Osteocyte (in vitro differentiated cells): Measurements from ENCODE around the gene ZNF462. TPM values are rescaled to one million over a fixed set of nuclear protein-coding genes. Genes with fewer than 3 reads are reported as not detected.
"Not testable (repeated sequence)": the region's sequence is repeated elsewhere in the genome, so short reads cannot be mapped to it uniquely, and the experiment has no call there.

Source experiments
- DNase-seq: peaks from one replicate; pipeline ENCODE4 v3.0.0; 2021; ENCODE audit warnings: mixed read lengths; ENCODE audit not compliant: unreplicated experiment; ENCODE audit errors: extremely low spot score
- H3K27ac Mint-ChIP-seq: one replicate; pipeline ENCODE4 v1.8.0; 2021; ENCODE audit warnings: mild to moderate bottlenecking, mixed read lengths; ENCODE audit not compliant: unreplicated experiment
- H3K27me3 Mint-ChIP-seq: one replicate; pipeline ENCODE4 v1.8.0; 2021; ENCODE audit warnings: mixed read lengths; ENCODE audit not compliant: unreplicated experiment
- H3K36me3 Mint-ChIP-seq: one replicate; pipeline ENCODE4 v1.8.0; 2021; ENCODE audit warnings: mixed read lengths; ENCODE audit not compliant: unreplicated experiment
- H3K4me1 Mint-ChIP-seq: one replicate; pipeline ENCODE4 v1.8.0; 2021; ENCODE audit warnings: mixed read lengths; ENCODE audit not compliant: unreplicated experiment
- H3K4me3 Mint-ChIP-seq: one replicate; pipeline ENCODE4 v1.8.0; 2021; ENCODE audit warnings: mild to moderate bottlenecking, moderate library complexity, mixed read lengths; ENCODE audit not compliant: unreplicated experiment
- H3K9me3 Mint-ChIP-seq: one replicate; pipeline ENCODE4 v1.8.0; 2021; ENCODE audit warnings: mixed read lengths; ENCODE audit not compliant: unreplicated experiment
- CTCF ChIP-seq: fragments of 200-600 bp; sonication (generic); IDR thresholded peaks from 2 replicates; pipeline ENCODE4 v1.5.0; 2021; ENCODE audit warnings: antibody characterized with exemption, mild to moderate bottlenecking, moderate library complexity
- total RNA-seq: library from RNA; stranded (reverse); gene quantifications from 2 replicates; pipeline ENCODE4 v1.2.1, GENCODE V29; 2021

Gene ZNF462
- total RNA-seq, 1 donor from 2014 or later, result 55.0 TPM

DNA sequence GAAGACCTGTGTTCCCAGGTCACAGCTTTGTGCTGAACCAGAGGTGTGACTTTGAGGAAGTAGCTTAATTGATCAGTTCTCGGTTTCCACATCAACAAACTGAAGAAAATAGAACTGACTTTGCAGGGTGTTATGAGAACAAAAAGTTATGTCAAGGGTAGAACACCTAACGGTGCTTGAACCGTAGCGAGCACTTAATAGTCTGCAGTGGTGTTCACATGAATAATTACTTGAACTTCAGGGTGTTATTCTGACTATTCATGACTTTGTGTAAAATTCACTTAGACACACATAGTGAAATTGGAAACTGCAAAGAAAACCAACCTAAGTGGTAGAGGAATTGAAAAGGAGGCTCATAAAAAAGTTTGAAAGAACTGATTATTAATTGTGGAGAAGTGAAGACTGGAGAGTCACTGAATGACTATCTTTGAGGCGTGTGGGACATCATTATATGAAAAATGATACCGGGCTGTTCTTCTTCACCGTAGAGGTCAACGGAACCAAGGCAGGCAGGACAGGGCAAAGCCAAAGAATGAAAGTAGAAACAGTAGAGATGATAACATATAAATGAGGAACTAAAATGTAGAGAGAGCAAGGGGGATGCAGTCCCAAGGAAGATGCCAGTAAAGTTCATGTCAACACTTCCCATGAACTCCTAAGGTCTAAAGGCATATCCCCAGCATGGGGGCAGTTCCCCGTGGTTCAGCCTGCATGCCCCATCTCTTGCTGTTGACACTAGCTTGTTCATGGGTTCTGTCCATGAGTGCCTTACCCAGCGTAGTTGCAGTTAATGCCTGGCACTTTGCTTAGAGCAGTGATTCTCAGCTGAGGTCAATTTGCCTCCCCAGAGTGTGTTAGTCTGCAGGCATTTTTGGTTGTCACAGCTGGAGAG lies 118.7 kb downstream of the ZNF462 start:
- Mint-ChIP-seq H3K27me3 (no peaks in the 10 kb centered on the region), H3K4me3 (no peak overlapping the region), H3K4me1 (peaks cover 7% of the 10 kb centered on the region), H3K27ac (no peak overlapping the region), H3K9me3 (no peaks in the 10 kb centered on the region), H3K36me3 (peaks cover 67% of the 10 kb centered on the region)
- no peak for TF ChIP-seq CTCF
- no peak for DNase-seq

DNA sequence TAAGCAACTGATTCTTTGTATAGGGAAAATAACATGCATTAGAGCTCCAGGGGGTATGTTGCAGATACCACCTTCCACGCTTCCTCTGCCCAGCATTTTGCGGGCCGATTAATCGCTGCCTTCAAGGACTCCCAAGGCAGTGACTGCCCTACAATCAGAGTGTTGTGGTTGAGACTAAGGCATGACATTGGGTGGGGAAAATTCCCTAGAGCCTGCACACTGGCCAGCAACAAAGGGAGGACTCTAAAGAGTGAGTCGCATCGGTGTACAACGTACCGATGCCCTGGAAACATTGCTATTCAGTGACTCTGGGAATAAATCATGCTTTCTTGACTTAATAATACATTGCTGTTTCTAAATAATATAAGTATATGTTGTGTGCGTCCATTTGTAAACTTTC lies 119.7 kb downstream of the ZNF462 start:
- no peak for TF ChIP-seq CTCF
- Mint-ChIP-seq H3K36me3 (peaks cover 66% of the 10 kb centered on the region), H3K9me3 (no peaks in the 10 kb centered on the region), H3K4me1 (peaks cover 7% of the 10 kb centered on the region), H3K27ac (no peak overlapping the region), H3K27me3 (no peaks in the 10 kb centered on the region), H3K4me3 (no peak overlapping the region)
- DNase-seq, result no peak

- Mint-ChIP-seq H3K27ac (no peak overlapping the region), H3K27me3 (no peaks in the 10 kb centered on the region), H3K4me1 (peaks cover 7% of the 10 kb centered on the region), H3K4me3 (no peak overlapping the region), H3K36me3 (peaks cover 67% of the 10 kb centered on the region), H3K9me3 (peaks cover 4% of the 10 kb centered on the region)
- no peak for TF ChIP-seq CTCF
- DNase-seq, result no peak
These were observed 120.4 kb downstream of the ZNF462 start for GRCh38 chr9:106983346-106983745.

DNA sequence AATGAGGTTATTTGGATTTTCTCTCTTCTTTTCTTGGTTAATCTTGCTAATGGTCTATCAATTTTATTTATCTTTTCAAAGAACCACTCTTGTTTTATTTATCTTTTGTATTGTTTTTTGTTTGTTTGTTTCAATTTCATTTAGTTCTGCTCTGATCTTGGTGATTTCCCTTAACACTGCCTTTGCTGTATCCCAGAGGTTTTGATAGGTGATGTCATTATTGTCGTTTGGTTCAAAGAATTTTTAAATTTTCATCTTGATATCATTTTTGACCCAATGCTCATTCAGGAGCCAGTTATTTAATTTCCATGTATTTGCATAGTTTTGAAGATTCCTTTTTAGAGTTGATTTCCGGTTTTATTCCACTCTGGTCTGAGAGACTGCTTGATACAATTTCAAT lies 126.9 kb downstream of the ZNF462 start:
- H3K27ac Mint-ChIP-seq, H3K4me1 Mint-ChIP-seq, H3K27me3 Mint-ChIP-seq, H3K4me3 Mint-ChIP-seq, DNase-seq: not testable (repeated sequence)
- Mint-ChIP-seq H3K36me3 (peaks cover 68% of the 10 kb centered on the region), H3K9me3 (peaks cover 12% of the 10 kb centered on the region)

DNA sequence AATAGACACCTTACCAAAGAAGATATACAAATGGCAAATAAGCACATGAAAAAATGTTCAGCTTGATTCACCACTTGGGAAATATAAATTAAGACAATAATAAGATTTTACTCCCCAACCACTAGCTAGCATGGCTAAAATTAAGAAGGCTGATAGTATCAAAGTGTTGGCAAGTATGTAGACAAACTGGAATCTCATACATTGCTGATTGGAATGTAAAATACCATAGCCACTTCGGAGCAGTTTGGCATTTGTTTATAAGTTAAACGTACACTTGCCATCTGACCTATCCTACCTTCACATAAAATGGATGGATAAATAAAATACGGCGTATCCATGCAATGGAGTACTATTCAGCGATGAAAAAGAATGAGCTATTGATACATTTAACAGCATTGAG lies 129.2 kb downstream of the ZNF462 start:
- Mint-ChIP-seq H3K4me3 (no peak overlapping the region), H3K4me1 (no peaks in the 10 kb centered on the region), H3K36me3 (peaks cover 64% of the 10 kb centered on the region), H3K27me3 (no peaks in the 10 kb centered on the region), H3K27ac (no peak overlapping the region), H3K9me3 (peaks cover 12% of the 10 kb centered on the region)
- no peak for DNase-seq
- TF ChIP-seq CTCF, result no peak
